Astrocyte (in vitro differentiated cells and primary cell): Measurements from ENCODE around the gene DOK7. TPM values are rescaled to one million over a fixed set of nuclear protein-coding genes. Genes with fewer than 3 reads are reported as not detected.

ENCODE experiments used
- DNase-seq: peaks from one replicate; pipeline ENCODE4 v3.0.0-alpha.2; 2010; ENCODE audit warnings: low read depth
- FAIRE-seq: peaks from 2 replicates; lab custom pipeline; 2011; peaks lifted over from hg19 to GRCh38; lab: Jason Lieb, UNC
- H2AFZ ChIP-seq: 2 replicates; pipeline ENCODE4 v1.6.0; 2012; ENCODE audit warnings: low read depth, low read length, inconsistent platforms
- H3K27ac ChIP-seq: 2 replicates; pipeline ENCODE4 v1.5.1; 2011; ENCODE audit warnings: low read depth, low read length, inconsistent platforms
- H3K27me3 ChIP-seq: 2 replicates; pipeline ENCODE4 v1.6.0; 2011; ENCODE audit warnings: low read length, inconsistent platforms; ENCODE audit not compliant: insufficient read depth
- H3K36me3 ChIP-seq: 2 replicates; pipeline ENCODE4 v1.5.1; 2011; ENCODE audit warnings: low read length, inconsistent platforms; ENCODE audit not compliant: insufficient read depth
- H3K4me1 ChIP-seq: 2 replicates; pipeline ENCODE4 v1.5.1; 2011; ENCODE audit warnings: low read length, inconsistent platforms; ENCODE audit not compliant: insufficient read depth
- H3K4me2 ChIP-seq: 2 replicates; pipeline ENCODE4 v1.6.0; 2012; ENCODE audit warnings: low read length, inconsistent platforms
- H3K4me3 ChIP-seq: 2 replicates; pipeline ENCODE4 v1.5.1; 2011; ENCODE audit warnings: low read depth, mild to moderate bottlenecking, low read length, inconsistent platforms; ENCODE audit not compliant: insufficient read depth
- H3K79me2 ChIP-seq: 2 replicates; pipeline ENCODE4 v1.6.0; 2012; ENCODE audit warnings: mild to moderate bottlenecking, low read length, inconsistent platforms; ENCODE audit not compliant: insufficient read depth
- H3K9ac ChIP-seq: 2 replicates; pipeline ENCODE4 v1.6.0; 2012; ENCODE audit warnings: mild to moderate bottlenecking, low read length, inconsistent platforms
- H3K9me3 ChIP-seq: 2 replicates; pipeline ENCODE4 v1.5.1; 2012; ENCODE audit warnings: low read depth, mild to moderate bottlenecking, low read length, inconsistent platforms; ENCODE audit not compliant: insufficient read depth
- H4K20me1 ChIP-seq: 2 replicates; pipeline ENCODE4 v1.6.0; 2012; ENCODE audit warnings: low read length, inconsistent platforms; ENCODE audit not compliant: insufficient read depth
- H3K27ac Mint-ChIP-seq: one replicate; pipeline ENCODE4 v1.8.0; 2021; ENCODE audit warnings: mild to moderate bottlenecking, mixed read lengths; ENCODE audit not compliant: unreplicated experiment
- H3K27me3 Mint-ChIP-seq: one replicate; pipeline ENCODE4 v1.8.0; 2021; ENCODE audit warnings: low read depth, mixed read lengths; ENCODE audit not compliant: unreplicated experiment
- H3K36me3 Mint-ChIP-seq: one replicate; pipeline ENCODE4 v1.8.0; 2021; ENCODE audit warnings: low read depth, mixed read lengths; ENCODE audit not compliant: unreplicated experiment
- H3K4me1 Mint-ChIP-seq: one replicate; pipeline ENCODE4 v1.8.0; 2021; ENCODE audit warnings: low read depth, mixed read lengths; ENCODE audit not compliant: unreplicated experiment
- H3K4me3 Mint-ChIP-seq: one replicate; pipeline ENCODE4 v1.8.0; 2021; ENCODE audit warnings: mild to moderate bottlenecking, moderate library complexity, mixed read lengths; ENCODE audit not compliant: unreplicated experiment
- H3K9me3 Mint-ChIP-seq: one replicate; pipeline ENCODE4 v1.8.0; 2021; ENCODE audit warnings: mild to moderate bottlenecking, mixed read lengths; ENCODE audit not compliant: unreplicated experiment
- EZH2 ChIP-seq: IDR thresholded peaks from 2 replicates; pipeline ENCODE4 v1.6.1; 2012; ENCODE audit warnings: mild to moderate bottlenecking, low read length, inconsistent platforms; ENCODE audit not compliant: insufficient read depth
- total RNA-seq: library from RNA; stranded (reverse); gene quantifications from 2 replicates; pipeline ENCODE4 v1.2.1, GENCODE V29; 2021
- TF ChIP-seq, protein P1 (sequence below): IDR thresholded peaks from 2 replicates; pipeline ENCODE4 v1.5.1; 2011; ENCODE audit warnings: low read depth, mild to moderate bottlenecking, inconsistent platforms, low read length, moderate library complexity; ENCODE audit not compliant: insufficient read depth

The DOK7 gene
- total RNA-seq, 1 donor from 2014 or later: not detected

DNA sequence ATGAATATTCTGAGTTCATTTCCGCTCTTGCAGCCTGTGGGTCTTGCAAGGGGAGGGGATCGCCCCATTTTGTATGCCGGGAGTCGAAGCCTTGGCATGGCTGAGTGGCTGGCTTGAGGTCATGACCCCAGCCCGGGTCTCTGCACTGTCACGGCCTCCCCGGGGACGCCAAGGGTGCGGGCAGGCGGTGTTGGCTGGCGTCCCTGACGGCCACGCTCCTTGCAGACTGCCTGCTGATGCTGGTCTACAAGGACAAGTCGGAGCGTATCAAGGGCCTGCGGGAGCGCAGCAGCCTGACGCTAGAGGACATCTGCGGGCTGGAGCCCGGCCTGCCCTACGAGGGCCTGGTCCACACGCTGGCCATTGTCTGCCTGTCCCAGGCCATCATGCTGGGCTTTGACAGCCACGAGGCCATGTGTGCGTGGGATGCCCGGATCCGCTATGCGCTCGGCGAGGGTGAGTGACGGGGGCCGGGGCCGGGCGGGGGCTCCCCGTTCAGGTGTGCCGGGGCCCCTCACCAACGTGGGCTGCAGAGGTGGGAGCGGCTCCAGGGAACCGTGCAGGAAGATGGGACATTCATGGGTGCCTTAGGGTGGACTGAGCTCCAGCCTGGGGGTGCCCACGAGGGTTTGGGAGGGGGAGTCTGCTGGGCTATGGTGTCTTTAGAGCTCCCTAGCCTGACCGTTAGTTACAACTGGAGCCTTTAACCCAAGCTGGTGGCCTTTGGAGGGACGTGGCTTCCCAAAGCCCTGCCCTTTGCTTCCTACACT lies 10.3 kb downstream of the DOK7 start:
- H3K36me3 Mint-ChIP-seq: no peaks in the 10 kb centered on the region
- Histone ChIP-seq H3K79me2 (no peaks in the 10 kb centered on the region), H3K36me3 (no peaks in the 10 kb centered on the region), H3K9ac (no peak overlapping the region), H3K4me2 (no peak overlapping the region), H3K9me3 (peaks cover 4% of the 10 kb centered on the region), H3K4me1 (no peaks in the 10 kb centered on the region), H3K27ac (no peak overlapping the region), H4K20me1 (no peaks in the 10 kb centered on the region), H3K27me3 (peaks cover 9% of the 10 kb centered on the region), H3K4me3 (no peak overlapping the region), H2AFZ (no peak overlapping the region)
- TF ChIP-seq, protein P1, sequence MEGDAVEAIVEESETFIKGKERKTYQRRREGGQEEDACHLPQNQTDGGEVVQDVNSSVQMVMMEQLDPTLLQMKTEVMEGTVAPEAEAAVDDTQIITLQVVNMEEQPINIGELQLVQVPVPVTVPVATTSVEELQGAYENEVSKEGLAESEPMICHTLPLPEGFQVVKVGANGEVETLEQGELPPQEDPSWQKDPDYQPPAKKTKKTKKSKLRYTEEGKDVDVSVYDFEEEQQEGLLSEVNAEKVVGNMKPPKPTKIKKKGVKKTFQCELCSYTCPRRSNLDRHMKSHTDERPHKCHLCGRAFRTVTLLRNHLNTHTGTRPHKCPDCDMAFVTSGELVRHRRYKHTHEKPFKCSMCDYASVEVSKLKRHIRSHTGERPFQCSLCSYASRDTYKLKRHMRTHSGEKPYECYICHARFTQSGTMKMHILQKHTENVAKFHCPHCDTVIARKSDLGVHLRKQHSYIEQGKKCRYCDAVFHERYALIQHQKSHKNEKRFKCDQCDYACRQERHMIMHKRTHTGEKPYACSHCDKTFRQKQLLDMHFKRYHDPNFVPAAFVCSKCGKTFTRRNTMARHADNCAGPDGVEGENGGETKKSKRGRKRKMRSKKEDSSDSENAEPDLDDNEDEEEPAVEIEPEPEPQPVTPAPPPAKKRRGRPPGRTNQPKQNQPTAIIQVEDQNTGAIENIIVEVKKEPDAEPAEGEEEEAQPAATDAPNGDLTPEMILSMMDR: no peak
- no peak for TF ChIP-seq EZH2
- DNase-seq (no peak), FAIRE-seq (no peak)
- H3K27ac Mint-ChIP-seq: no peak overlapping the region
- no peaks in the 10 kb centered on the region for H3K4me1 Mint-ChIP-seq
- peaks cover 40% of the 10 kb centered on the region for H3K27me3 Mint-ChIP-seq
- no peak overlapping the region for H3K4me3 Mint-ChIP-seq
- H3K9me3 Mint-ChIP-seq: no peaks in the 10 kb centered on the region

DNA sequence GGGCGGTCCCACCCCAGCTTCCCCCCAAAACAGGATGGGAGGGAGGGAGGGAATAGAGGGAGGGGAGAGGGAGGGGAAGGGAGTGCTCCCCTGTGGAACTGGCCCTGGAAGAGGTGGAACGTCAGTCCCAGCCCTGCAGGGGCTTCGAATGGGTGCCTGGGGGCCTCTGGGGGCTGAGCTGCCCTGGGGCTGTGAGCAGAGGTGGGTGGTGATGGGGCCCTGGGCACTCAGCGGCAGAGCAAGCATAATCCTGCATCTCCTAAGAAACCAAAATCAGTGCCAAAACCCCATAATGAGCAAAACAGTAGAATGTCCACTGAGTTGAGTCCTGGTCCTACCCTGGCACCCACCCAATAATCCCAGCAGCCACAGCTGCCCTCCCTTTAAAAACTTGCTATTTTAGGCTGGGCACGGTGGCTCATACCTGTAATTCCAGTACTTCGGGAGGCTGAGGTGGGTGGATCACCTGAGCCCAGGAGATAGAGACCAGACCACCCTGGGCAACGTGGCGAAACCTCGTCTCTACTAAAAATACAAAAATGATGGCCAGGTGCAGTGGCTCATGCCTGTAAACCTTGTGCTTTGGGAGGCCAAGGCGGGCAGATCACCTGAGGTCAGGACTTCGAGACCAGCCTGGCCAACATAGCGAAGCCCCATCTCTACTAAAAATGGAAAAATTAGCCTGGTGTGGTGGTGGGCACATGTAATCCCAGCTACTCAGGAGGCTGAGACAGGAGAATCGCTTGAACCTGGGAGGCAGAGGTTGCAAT lies 11.1 kb downstream of the DOK7 start:
- H3K4me1 Mint-ChIP-seq: no peaks in the 10 kb centered on the region
- no peak overlapping the region for H3K4me2 ChIP-seq
- H3K4me3 Mint-ChIP-seq: no peak overlapping the region
- H3K36me3 ChIP-seq: no peaks in the 10 kb centered on the region
- H4K20me1 ChIP-seq: no peaks in the 10 kb centered on the region
- no peak overlapping the region for H3K27ac Mint-ChIP-seq
- no peaks in the 10 kb centered on the region for H3K4me1 ChIP-seq
- H3K27me3 ChIP-seq: peaks cover 7% of the 10 kb centered on the region
- H3K4me3 ChIP-seq: no peak overlapping the region
- H3K27ac ChIP-seq: no peak overlapping the region
- no peaks in the 10 kb centered on the region for H3K9me3 Mint-ChIP-seq
- FAIRE-seq (no peak), DNase-seq (no peak)
- TF ChIP-seq, protein P1: no peak
- TF ChIP-seq EZH2: no peak
- no peaks in the 10 kb centered on the region for H3K36me3 Mint-ChIP-seq
- no peaks in the 10 kb centered on the region for H3K79me2 ChIP-seq
- no peaks in the 10 kb centered on the region for H3K9me3 ChIP-seq
- H3K27me3 Mint-ChIP-seq: peaks cover 41% of the 10 kb centered on the region
- H3K9ac ChIP-seq: no peak overlapping the region
- H2AFZ ChIP-seq: no peak overlapping the region
